HG03565 (cell line): ENCODE data around the gene TNC.
A peak's percentile ranks its signal among the peaks of the same experiment; 100 is the strongest.

ENCODE experiments used
- ATAC-seq: cut with Tn5 transposase; IDR thresholded peaks from one replicate; pipeline ENCODE4 v1.9.1; 2021; ENCODE audit warnings: mild to moderate bottlenecking, moderate library complexity; ENCODE audit not compliant: unreplicated experiment

Gene TNC

DNA sequence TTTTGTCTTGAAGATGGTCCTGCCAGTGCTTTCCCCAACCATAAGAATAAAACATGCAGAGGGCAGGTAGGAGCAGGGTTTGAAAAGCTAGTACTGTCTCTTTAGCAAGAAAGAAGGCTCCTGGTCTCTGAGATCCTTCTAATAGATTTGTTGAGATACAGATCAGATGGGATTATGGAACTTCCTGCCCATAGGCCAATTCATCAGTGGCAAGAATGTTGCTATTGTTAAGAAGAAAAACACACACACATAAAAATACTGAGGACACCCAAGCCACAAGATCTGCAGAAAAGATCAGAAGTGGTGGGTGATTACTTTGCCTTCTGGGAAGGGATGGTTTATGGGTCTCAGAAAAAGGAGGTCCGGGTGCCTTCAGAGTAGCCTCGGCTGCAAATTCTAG, 59.8 kb downstream of the TNC start:
- no peak for ATAC-seq

DNA sequence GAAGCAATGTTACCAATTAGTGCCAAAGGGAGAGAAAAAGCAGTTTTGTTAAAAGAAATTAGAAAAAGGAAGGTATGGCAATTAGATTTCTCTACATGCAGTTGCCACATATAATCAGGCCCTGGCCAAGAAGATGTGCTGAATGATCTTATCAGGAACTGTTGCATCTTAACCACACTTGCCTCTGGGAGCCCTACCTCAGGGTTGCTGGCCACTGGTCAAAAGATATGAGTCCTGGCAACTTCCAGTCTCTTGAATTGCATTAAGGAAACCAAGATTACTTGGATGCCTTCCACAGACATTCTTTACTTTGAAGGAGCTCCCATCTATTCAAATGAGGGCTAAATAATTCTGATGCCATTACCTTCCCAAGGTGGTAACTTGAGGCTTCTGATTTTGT, 60.4 kb downstream of the TNC start:
- no peak for ATAC-seq

DNA sequence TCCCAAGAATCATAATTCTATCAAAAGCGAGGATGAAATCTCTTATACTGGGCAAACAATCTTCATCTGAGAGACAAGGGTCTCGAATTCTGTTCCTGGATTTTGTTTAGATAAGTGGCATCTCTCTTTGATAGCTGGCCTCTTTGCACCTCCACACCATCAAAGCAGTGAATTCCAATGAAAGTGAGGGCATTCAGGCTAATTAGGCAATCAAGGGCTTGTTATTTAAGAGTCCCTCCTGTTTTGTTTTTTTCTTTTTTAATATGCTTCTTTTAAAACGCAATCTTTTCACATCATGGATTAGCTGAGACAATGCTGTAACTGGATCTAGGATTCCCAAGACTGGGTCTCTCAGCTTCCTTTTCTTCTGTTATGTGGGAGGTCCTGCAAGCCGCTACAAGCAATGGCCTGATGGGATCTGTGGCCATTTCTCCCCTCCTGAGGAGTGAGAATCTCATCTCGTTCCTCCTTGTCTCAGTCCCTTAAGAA, 67.9 kb downstream of the TNC start:
- no peak for ATAC-seq

DNA sequence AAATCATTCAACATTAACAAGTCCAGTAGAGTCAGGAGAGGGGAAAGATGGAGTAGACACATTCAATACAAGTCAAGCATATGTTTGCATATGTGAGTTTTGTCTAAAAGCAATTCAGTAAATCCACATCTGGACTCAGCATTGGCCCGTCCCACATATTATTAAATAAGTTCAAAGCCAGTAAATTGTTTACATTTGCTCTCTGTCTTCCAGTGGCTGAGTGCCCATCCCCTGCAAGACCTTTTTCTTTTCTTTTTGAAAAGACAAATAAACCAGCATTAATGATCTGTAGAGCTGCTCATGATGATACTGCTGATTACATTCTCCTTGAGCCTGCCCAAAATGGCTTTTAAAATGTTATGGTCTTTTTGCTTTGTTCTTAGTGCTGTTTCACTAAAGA, 71.1 kb downstream of the TNC start:
- ATAC-seq = no peak

DNA sequence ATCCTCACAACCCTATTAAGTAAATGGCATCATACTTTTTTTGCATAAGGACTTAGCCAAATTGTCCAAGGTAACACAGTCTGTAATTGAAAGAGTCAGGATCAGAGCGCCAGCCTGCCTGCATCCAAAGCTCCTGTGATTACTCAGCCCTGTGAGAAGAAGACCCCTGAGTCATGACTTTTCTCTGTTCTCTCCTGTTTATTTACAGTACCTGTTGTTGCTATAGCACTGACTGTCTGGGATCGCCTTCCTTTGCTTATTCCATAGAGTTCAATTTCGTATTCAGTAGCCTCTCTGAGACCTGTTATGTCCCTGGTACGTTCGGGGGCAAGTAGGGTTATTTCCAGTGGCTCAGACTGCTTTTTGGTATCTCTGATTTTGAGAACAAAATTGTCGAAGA, 71.8 kb downstream of the TNC start:
- ATAC-seq = no peak

DNA sequence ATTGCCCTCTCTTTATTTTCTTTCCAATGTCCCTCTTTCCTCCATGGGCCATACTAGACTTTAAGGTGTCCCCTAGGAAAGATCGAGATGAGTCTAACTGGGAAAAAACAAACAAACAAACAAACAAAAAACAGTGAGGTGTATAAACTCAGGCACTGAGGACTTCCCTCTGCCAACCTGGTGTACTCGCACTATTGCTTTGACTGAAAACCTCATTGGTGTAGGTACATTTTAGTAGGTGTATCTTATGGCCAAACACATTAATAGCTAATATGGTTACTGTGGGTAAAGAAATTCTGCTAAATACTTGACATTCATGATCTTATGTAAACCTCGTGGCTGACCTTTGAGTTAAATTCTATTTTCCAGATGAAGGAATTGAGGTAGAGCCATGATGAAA, 74.3 kb downstream of the TNC start:
- no peak for ATAC-seq

DNA sequence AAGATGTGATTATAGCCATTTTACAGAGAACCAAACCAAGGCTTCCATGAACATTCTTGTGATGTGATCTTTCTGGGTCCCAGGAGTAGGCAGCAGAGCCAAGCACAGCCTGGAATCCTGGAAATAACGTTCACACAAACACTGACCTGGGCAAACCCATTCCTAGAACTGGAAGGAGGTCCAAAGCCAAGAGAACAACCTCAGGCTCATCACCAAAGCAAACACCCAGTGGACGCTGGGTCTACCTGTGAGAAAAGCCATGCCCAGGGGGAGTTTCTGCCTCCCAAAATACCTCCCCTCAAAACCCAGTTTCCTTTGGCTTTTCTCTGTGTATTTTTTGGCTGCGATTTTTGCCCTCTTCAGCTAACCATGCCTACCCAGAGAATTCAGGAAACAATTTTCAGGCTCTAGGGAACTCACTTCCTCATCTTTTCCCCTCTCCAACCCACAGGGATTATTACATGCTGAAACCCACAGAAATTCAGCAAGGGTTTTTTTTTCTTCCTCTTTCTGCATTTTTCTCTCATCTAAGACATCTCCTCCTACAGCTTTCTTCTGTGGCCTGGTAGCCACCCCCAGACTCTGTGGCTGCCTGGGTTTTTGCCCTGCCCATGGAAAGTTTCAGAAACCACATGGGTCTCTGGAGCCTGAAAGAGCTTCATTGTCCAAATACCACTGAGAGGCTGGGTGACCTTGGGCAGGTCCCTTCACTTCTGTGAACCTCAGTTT, 75.0 kb downstream of the TNC start:
- peak; percentile 68 for ATAC-seq

DNA sequence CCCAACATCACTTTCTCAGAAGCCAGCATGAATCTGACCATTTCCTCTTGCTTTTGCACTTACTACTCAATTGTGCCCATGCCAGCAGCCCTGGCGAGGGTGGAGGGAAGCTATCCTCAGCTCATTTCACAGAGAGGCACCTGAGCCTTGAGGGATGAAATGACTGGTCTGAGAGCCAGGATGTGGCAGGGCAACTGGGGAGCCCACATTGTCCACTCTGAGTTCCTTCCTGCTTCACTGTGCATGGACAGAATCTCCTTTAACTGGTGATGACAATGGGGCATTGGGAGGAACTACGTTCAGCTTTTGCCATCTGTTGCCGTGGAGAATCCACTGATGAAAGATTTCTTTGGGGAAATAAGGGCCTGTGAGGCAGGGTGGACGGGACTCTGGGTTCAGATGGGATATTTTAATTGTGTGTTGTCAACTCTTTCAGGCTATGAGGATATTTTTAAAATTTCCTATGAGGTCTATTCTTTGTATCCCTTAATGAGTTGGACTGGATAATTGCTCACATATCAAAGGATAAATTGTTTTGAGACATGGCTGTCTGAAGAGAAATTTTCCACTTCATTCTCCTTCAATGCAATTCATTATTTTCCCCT, 78.3 kb downstream of the TNC start:
- no peak for ATAC-seq

DNA sequence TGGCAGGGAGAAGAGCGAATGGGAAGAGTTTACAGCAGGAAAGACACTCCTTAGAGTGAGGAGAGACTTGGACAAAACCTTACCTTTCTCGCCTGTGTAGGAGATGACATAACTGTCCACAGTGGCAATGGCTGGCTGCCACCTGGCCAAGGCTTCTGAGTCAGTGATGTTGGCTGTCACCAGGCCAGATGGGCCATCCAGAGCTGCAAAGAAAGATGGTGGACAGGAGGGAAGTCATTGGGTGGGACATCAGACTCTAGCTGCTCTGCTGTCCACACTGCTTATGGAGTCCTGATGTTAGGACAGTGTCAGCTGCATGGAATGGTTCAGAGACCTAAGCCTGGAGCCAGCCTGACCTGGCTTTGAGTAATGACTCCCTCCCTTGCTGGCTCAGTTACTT, 79.8 kb downstream of the TNC start:
- ATAC-seq = no peak

DNA sequence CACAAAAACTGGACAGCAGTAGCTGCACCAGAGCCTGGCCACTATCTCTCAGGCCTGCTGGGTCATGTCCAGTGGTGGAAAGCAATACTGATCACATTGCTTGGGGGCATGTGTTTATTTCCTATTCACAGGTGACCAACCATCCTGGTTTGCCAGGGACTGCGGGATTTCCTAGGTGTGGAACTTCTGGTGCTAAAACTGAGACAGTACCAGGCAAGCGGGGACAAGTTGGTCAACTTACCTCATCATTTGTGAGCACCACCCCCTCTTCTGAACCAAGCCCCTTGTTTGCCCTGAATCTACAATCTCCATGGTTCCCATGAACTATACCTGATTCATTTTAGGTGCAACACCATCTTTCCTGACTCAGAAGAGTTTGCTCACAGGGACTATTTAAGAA, 81.3 kb downstream of the TNC start:
- ATAC-seq = no peak

DNA sequence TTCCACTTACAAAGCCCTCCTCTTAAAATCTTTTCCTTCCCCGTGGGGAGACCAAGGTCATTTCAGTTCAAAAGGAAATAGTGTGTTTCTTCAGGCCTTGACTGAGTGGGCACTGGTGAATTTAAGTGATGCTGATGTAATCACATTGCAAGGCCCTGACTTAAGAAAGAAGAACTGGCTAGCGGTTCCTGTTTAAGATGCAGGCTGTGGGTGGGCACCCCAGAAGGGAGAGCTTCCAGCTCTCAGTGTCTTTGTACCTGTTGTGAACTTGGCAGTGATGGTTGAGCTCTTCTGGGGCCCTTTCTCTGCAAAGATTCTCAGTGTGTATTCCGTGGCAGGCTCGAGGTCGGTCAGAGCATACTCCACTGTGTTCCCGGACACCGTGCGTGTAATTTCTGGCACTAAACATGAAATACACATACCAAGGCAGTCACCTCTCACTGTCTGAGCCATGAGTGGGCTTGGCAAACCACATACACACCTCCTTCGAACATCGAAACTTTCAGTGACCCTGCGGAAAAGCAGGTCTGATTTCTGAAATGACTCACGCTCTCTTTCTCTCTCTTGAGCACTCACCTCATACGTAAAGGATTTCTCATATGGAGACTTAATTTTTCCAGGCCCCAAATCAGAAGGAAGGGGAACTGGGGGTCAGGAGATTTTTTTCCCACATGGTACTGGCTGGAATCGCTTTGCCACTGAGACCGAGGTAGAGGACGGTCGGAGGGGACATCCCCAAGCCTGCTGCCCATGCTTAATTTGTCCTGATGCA, 81.9 kb downstream of the TNC start:
- ATAC-seq = peak; percentile 91

DNA sequence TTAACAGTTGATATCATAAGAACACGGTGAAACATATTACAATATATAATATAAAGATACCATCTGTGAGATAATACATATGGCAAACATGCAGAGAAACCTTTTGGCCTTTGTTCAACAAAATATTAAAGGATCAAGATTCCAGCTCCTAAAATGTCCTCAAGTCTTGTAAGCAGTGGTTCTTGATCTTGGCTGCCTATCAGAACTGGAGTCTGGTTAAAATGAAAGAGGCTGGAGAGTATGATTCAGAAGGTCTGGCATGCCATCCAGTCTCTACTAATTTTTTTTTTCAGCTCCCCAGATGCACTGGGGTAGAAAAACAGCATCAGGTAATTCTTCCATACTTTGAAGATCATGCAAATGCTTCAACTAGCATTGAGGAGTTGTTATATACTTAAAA, 83.2 kb downstream of the TNC start:
- ATAC-seq = no peak

DNA sequence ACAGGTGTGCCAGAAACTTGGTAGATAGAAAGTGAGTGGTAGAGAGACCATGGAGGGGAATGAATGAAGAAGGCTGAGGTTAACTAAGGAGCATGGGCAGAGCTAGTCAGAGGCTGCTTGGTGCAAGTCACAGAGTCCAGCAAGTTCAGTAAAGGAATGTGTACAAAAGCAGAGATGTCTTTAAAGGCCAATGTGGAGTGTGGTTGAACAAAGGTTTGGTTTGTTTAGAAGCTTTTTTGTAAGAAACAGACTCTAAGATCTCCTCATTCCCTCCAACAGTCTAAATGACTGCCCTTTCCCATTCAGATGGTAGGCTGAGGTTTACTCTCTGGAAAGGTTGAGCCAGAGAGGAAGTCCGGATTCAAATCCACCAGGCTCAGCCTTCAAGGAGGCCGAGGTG, 84.2 kb downstream of the TNC start:
- ATAC-seq = no peak

DNA sequence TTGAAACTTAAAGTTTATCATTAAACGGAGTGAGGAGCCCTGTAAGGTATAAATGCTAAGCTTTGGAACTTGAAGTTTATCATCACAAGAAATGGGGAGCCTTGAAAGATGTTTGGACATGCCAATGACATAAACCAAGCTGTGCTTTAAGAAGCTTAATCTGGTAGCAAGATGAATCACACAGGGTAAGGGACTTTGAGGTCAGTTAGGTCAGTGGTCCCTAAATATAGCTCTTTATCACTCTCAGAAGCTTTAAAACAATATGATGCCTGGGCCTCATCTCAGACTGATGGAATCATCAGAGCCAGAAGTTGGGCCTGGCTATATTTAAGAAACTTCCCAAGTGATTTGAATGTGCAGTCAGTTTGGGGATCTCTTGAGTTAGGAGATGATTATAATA, 85.7 kb downstream of the TNC start:
- no peak for ATAC-seq

DNA sequence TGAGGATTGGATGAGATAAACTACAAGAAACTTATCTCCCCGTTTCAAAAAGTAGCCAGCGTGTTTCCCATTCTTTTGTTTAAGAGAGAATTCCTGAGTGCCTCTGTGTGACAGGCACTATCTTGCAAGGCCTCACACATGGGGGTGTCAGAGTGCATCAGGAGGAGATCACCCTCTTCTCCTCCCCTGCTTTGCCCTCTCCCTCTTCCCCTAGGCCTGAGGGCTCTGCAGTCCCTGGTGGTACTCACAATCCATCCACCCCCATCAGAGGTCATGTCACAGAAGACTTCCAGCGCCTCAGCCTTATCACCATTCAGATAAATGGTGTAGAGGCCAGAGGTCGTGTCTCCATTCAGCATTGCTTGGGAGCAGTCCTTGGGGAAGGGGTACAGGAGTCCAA, 88.0 kb downstream of the TNC start:
- no peak for ATAC-seq

DNA sequence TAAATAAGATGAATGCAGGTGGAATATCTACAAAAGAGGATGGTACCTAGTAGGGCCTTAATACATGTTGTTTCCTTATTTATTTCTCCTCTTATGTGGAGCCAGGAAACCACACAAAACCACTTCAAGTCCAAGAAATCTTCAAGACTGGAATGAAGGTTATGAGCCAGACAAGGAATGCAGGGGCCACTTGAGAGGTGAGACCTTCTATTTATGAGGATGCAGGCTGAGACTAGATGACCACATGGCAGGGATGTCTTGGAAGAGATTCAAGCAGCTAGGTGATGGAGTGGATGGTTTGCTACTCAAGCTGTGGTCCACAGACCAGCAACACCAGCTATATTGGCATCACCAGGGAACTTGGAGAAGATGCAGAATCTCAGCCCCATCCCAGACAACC, 92.2 kb downstream of the TNC start:
- ATAC-seq = no peak

DNA sequence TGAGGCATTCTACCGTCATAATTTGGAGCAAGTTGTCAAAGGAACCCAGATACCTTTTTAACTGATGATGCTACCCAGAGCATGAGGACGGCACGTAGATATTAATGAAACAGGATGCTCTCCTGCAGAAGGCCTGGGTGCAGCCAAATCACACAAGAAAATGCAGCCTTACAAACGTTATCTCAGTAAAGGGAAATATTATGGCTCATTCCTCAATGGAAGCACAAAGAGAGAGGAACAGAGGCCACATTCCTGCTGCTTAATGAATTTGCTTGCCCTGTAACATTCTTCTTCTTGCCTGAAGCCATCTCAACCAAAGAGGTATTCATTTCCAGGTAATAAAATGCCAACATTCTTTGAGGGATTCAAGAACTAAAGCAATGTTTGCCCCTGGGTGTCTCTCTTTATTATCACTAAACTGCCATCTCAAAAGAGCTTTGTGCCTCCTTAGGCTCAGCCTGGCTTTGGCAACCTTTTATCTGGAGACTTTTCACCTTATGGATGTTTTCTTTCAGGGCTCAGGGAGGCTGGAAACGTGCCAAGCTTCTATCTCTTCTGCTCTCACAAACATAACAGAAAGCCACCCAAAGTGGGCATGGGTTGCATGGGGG, 92.9 kb downstream of the TNC start:
- ATAC-seq = no peak

DNA sequence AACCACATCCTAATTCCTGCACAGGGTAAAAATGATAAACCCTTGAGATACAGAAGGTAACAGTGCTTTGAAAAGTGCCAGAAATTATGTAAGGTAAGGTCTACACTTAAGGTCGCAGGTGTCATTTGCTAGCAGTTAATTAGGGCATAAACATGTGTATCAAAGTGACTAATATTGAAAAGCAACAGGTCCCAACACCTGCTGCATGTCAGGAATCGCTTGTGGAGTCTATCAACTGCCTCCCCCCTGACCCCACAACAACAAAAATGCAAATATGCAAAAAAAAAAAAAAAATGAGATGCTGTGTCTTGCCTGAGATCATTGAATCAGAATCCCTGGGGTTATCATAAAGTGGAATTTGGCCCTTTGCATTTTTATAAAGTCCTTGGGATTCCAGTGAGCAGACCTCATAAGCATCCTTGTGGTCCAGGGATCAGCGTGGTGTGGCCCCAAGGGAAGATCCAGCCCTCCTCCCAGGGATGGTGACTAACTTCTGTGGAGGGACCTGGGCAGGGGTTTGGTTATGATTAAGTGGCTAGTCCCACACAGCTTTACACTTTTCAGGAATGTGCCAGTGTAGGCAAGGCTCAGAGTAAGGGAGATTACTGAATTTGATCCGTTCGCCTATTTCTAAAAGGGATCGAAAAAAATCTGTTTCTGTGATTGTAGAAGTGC, 95.1 kb downstream of the TNC start:
- no peak for ATAC-seq

DNA sequence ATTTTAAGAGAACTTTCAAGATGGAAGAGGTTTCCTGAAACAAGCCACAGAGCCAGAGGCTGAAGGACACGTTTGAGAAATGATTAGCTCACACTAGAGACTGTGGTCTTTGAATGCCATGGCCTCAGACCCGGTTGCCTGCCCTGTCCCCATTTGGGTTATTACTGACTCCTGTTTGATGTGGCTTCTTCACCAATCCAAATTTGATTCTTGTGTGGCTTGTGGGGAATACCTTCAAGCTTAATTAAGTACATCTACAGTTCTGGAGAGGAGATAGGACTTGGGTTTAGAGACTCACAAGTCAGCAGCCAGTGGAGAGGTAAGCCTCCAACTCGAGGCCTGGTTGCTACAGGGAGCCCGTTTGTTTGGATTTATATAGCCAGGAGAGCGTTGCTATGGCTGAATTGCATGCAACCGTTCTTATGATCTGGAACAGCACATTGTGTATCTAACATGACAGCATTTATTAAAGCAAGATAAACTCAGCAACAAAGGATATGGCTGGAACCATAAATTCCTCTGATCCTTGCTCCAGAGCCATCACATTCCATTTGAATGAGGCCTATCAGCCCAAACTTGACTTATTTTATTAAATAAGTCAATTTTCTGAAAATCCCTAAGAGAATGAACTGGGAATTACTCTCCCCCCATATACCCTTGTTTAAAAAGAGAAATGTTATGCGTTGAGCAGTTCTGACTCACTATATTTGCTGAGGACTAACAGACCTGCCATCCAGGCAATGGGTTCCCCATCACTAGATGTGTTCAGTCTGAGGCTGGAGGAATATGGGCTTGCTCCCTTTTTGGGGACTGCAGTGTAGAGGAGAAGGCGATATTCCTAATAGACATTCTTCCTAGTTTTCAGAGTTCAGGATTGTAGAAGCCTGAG, 99.2 kb downstream of the TNC start:
- no peak for ATAC-seq

DNA sequence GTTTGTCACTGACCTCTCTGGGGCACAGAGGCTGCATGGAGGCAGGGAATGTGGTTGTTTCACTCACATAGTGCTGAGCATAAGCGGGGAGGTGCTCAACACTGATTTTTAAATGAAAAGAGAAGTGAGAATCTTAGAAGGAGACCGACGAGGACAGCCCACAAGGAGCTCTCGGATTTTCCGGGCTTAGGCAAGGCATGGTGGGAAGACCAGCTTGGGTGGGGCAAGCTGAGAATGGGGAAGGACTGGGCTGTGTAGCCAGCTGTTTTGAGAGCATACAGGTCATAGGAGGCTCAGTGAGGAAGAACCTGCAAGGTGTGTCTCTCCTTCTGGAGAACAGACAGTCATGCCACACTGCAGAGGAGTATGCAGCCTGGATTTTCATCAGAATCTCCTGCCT, 101.6 kb downstream of the TNC start:
- no peak for ATAC-seq
